Activated CD4-positive, alpha-beta T cell treated with anti-CD3 and anti-CD28 coated beads, Interleukin-2, Interleukin-6, amounts not matched to agents 100 ng/mL and 50 ng/mL, durations not matched to agents 16 hours and 8 hours (primary cell): ENCODE data around the gene MN1.

Source experiments
- DNase-seq: peaks from one replicate; pipeline ENCODE4 v3.0.0-alpha.2; 2020

The MN1 gene

DNA sequence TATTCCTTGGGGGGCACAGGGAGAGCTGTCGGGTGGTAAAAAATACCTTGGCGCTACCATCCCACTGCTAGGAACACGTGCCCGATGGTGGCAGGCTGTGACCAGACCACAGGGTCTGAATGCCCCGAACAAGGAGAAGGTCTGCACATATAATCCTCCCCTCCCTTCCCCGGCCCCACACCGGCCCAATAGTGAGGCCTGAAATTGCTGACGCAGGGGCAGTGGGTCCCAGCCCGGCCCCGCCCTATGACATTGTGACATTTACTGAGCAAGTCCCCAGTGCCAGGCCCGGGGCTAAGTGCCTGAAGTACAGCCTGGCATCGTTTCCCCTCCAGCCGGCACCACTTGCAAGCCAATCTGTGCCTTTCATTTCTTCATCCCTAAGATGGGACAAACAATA lies 19.5 kb downstream of the MN1 start:
- DNase-seq, result no peak

DNA sequence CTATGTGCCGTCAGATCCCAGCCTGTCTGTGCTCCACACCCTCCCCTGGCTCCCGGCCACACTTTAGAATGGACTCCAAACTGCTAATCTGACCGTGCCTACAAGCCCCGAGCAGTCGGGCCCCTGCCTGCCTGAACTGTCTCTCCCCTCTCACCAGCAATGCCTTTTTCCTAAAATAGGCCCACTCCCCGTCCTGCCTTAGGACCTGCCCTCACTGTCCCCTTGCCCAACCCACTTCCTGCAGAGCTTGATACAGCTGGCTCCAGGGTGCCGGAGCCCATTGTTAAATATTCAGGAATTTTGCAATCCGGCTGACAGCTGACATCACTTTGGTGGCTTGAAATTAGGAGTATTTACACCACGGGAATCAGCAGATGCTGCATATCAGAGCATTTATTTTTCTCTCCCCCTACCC lies 21.4 kb downstream of the MN1 start:
- DNase-seq, result no peak

DNA sequence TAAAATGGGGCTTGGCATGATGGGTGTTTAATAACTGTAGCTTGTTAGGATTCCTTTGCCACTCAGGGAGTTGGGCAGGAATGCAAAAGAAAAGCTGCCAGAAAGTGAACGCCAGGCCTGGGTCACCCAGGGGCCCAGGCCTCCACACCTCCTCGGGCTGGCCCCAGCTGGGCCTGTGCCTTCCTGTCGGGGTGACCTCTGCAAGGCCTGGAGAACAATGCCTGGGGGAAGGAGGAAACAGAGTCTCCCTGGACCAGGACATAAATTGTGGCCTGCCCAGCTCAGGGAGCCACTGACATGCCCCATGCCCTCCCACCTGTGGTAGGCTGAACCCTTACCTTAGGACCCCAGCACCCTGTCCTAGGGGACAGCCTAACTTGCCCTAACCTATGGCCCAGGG lies 21.9 kb downstream of the MN1 start:
- DNase-seq, result no peak

DNA sequence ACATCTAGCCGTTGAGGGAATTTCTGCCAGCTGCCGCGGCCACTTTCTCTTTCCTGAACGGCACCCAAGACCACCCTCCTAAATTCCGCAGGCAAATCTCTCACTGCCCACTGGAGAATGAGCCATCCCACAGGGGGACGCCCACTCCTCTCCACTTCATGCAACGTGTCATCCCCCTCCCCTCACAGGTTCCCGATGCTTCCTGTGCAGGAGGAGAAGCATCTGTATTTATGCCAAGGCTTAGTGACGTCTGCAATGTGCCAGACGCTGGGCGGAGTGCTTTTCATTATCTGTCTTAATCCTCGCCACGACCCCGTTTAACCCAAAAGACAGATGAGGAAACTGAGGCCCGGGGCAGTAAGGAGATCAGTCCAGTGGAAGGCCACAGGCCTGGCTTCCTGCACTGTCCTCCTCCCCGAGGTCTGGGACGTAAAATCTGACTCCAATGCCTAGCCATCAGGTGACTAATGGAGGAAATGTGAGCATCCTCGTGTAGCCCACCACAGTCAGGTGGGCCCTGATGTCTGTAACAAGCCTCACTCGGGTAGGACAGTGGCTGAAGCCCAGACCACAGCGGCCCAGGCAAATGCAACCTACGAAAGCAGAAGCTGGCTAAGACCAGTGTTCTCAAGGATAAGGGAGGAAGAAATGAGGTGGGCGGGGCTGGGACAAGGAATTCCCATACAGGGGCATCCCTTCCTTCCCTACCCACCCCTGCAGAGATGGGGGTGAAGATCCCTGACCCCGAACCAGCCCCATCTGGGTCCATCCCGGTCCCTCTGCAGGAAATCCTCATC lies 23.1 kb downstream of the MN1 start:
- DNase-seq, result no peak

DNA sequence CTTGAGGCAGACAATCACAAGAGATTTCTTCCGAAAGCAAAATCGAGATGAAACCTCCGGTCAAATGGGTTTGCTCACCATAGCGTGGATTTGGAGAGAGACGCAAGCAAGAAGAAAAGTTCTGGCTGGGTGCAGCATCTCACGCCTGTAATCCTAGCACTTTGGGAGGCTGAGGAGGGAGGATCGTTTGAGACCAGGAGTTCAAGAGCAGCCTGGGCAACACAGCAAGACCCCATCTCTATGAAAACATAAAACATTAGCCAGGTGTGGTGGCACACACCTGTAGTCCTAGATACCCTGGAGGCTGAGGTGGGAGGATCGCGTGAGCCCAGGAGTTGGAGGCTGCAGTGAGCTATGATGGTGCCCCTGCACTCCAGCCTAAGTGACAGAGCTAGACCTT lies 24.4 kb downstream of the MN1 start:
- DNase-seq, result no peak

DNA sequence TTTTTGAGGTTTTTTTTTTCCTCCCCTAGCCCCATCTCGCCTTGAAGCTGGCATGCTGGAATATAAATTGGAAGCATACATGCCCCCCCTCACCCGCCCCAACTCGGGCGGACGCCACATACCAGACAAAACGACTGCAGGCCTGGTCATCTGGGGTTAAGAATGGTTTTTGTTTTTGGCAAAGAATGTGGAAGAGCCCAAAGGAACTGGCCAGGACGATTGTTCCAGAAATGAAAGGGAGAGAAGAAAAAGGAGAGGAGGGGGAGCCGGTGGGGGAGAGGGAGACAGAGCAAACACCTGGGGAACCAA lies 25.0 kb downstream of the MN1 start:
- no peak for DNase-seq

DNA sequence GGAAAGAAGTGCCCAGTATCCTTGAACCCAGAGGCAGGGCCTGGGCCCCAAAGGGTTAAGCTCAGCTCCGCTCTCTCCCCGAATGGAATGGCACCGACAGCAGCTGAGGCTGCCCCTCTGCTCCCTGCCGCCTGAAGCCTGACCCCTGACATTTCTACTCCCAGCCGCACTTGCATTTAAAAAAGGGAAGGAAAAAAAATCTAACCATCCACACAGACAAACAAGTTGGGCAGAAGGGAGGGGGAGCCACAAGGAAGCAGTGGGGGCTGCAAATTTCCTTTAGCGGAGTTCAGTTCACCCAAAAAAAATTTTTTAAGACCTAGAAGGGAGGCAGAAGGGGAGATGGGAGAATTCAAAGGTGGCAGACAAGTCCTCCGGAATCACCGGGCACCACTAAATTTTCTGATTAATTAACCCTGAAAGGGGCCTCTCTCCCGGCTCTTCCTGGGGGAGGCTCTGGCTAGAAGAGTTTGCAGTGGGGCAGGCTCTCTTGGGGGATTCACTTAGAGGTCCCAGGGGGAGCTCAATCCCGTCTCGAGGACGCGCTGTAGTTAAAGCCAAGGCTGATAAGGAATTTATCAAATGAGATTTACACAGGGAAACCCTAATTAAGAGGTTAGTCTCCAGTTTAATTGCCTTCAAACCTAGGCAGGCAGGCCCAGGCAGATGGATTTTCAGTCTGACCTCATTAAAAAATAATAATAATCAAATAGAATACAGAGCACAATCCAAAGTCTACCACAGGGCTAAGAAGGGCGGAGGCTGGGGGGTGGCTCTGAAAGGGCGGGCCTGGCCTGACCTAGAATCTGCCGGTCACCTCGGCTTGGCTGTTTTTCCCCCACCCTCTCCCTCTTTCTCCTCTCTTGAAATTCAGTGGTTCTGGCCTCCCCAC lies 25.6 kb downstream of the MN1 start:
- DNase-seq, result no peak

DNA sequence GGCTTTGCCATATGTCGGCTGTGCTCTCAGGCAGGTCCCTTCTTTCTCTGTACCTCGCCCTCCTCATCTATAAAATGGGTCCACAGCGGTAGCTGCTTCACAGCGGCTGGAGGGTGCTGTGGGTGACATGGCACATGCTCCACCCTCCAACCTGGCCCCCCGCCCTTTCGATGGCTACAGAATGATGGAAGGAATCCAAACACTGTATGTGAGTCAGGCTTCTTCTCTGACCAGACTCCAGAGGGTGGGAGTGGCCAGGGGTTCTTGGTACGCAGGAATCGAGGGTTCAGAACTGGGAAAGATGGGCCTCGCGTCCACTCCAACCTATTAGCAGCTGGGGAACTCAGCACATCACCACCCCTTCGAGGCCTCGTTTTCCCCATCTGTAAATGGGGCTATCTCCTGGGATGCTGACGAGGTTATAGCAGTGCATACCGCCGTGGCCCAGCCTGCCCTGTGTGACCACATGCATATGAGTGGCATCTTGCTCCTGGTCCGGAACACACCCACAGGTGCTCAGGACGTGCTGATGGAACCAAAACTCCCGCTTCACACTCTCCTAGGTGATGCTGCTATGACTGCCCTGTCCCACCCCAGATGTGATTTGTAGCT lies 26.4 kb downstream of the MN1 start:
- no peak for DNase-seq

DNA sequence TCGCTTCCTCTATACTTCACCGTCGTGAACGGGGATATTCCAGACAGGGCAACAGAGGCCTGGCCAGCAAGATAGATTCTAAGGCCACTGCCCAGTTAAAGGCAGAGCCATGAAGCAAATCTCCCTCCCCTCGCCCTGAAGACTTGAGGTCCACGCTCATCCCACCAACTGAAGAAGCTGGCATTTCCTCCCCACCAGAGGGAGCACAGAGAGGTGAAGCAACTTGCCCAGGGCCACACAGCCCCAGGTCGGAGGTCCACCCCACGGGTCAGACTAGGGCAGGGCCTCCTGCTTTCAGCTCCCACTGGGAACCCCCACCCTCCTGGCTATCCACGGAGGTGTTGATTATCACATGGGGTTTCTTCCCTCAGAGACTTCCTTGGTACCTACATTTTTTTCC lies 27.4 kb downstream of the MN1 start:
- DNase-seq, result no peak

DNA sequence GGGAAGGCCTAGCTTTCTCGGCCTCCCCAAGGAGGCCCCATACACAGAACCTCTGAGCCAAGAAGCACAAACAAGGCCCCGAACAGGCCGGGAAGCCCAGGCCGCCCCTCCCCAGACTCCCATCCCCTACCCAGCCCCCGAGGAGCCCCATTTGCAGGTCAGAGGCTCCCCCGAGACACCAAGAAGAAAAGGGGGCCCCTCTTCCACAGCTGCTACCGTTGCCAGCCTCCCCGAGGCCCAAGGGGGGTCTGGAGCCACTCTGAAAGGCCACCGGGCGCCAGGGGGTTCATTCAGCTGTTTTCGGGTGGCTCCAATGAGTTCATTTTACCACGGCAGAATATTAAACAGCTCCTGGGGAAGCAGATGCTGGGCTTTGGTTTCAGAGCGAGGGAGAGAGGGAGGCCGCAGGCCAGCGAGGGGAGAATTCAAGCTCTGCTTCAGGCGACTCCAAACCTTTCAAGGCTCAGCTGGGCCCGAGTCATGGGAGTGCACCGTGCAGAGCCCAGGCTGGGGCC lies 28.5 kb downstream of the MN1 start:
- DNase-seq, result no peak

DNA sequence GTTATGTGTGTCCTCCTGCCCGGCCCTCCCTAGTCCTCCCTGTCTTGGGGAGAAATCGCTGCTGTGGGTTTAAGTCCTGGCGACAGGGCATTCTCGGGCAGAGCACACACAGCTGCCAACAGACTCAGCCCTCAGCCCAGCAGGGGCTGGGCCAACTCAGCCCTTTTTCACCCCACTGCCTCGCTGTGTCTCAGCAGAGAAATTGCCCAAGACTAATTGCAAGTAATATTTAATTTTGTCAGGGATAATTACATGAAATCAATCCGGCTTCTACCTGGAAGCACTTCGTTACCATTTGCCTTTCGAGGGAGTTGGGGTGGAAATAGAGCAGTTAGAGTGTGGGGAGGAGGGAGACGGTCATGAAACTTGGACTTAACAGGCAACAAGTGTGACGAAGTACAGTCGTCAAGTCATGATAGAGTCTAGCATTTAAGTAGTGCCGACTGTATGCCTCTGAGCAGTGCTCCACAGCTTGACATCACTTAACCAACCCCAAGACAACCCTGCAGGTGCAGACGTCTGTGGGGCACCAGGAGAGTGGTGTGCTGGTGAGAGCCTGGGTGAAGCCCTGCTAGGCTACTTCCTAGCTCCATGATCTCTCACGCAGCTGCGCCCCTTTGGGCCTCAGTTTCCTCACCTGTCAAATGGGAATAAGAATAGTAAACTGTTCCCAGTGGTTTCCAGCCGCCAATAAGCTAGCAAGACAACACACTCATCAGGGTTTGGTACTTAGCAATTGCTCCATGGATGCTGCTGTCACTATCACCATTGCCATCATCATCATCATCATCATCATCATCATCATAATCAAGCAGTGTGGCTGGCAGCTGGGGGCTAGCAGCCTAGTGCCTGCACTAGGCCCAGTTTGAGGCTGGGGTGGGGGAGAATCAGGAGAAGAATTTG lies 29.2 kb downstream of the MN1 start:
- DNase-seq, result no peak

DNA sequence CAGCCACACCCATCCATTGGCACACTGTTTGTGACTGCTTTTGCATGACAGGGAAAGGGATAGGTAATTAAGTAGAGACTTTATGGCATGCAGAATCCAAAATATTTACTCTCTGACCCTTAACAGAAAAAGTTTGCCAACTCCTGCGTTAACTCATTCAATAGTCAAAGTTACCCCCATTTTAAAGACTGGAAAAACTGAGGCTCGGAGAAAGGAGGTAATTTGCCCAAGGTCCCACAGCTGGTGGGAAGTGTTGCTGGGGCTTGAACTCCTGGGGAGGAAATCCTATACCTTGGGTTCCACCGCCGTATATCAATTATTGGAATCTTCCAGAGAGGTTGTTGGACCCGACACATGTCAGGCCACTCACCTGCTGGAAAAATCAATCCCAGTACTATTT lies 29.9 kb downstream of the MN1 start:
- no peak for DNase-seq

DNA sequence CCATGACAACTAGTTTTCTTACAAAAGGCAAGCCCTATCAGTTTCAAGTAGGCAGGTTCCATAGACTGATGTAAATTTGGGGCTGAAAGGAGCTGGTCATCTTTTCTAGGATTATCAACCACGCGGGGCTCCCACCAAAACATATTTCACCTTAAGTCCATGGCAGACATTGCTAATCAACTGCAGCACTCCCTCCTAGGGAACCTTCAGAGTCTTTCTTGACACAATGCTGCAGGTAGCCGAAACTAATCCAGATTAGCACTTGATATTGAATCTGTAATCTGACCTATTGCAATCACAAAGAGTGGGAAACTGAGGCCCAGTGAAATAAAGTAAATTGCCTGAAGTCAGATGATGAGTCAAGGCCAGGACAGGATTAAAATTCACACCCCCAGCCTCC lies 32.5 kb downstream of the MN1 start:
- DNase-seq, result no peak

DNA sequence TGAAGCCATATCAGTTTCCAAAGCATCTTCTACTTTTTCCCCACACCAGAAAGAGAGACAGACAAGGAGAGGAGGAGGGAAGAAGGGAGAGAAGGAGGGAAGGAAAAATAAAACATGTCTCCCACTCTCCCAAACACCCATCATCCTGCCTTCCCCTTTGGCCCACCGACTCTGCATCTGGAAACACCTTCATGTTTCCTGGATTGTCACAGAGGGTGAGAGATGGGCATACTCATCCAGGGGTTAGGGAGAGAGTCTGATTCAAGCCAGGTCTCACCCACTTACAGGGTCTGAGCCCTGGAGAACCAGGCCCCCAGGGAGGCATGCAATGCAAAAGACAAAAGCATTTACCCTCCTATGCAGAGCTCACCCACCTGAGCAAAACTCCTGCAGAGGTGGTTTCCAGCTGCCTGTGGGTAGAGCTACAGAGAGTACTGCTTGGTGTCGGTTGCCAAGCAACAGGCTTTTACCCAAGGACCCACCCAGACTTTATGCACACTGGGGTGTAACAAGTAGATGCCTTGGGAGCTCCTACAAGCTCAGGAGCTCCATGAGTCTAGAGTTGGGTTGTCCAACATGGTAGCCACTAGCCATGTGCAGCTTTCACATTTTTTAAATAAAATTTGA lies 33.4 kb downstream of the MN1 start:
- DNase-seq, result no peak

DNA sequence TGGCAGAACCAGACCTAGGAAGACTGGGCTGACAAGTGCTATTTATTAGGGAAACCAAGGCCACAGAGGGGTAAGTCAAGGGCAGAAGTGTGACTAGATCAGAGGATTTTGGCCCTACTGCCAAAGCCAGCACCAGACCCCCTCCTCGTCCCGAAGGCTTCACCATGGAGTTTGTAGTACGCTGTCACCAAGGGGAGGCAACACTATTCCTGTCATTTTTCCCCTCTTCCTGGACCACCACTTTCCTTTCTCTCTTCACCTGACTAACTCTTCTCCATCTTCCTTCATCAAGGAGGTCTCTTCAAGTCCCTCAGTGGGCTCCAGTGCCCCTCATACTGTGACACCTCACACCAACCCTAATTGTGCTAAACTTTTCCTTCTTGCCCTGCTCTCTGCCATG lies 34.9 kb downstream of the MN1 start:
- DNase-seq, result no peak

DNA sequence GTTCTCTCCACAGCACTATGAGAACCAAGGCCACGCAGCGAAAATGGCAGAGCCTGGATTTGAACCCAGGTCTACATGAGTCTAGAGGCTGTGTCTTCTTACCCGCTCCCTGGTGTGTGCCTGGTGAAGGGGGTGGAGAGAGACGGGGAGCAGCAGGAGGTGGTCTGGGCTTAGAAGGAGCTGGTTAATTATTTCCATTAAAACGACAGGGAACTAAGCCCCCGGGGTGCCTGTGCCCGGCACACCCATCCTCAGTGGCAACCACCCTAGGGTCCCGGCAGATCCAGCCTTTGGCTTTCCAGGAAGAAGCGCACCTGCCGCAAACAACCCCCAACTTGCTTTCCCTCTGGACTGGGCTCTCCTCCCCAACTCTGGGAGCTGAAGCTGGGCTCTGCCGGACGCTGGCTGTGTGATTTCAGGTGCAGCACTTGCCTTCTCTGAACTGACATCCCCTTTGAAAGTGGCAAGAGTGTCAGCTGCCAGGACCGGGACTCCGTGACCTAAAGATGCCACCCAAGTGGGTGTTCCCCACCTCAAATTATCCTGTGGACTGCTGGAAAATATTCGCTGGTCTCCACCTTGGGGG lies 35.8 kb downstream of the MN1 start:
- no peak for DNase-seq

DNA sequence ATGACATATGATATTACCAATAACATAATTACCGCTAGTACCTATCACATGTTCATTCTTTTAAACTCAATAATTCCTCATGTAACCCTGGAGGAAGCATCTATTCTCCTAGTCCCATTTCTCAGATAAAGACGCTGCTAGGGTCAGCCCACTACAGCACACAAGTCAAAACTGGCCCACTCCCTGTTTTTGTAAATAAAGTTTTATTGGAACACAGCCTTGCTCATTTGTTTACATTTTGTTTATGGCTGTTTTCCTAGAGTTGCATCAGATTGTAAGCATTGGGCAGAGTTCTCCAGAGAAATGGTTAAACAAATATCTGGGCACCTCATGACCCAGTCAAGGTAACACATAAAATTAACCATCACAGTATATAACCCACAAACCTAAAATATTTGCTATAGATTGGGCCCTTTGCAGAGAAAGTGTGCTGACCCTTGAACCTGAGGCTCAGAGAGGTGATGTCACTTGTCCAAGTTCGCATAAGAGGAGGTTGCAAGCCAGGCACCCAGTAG lies 36.8 kb downstream of the MN1 start:
- DNase-seq, result no peak

DNA sequence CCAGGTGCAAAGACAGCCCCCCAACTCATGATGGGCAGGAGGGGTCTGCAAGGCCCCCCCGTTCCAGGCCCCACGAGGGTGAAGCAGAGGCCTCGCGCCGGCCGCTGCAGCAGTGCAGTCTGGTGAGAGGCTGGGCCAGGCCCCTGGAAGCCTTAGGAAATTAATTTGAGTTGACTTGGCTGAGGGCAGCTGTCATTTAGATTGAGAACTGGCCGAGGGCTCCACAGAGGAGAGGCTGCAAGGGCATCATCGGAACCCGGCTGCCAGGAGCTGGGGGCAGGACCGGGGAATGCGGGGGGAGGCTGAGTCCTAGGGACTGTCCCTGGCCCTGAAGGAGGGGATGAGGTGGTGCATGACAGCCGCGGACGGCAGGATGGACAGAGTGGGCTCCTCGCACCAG lies 39.9 kb downstream of the MN1 start:
- no peak for DNase-seq

DNA sequence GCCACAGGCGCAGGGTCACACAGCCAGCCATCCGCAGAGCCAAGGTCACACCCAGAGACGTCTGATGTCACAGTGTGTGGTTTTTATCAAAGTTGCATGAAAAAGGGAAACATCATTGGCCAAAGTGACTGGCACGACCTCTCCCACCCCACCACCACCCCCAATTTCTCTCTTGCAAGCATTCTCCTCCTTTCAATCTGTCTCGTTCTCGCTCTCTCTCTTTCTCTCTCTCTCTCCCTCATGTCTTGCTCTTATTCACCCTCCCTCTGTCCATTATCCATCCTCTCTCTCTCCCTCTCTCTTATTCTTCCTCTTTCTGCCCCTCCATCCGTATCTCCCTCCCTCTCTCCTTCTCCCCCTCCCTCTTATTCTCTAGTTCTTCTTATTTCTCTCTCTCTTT lies 40.6 kb downstream of the MN1 start:
- no peak for DNase-seq

DNA sequence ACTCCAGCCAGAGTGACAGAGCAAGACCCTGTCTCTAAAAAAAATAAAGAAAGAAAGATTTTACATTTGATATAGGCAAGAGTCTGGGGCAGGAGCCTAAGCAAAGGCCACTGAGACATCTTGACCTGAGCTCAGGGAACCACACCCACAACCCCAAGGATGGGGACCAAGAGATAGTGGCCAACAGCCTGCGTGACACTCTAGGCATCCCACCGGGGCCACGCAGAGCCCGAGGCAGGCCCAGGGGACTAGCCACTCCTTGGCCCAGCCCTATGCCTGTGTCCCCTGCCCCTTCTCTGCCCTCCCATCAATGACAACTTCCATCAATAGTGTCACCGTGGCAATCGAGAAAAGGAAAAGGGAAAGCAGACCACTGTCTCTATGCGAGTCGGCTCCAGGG lies 41.1 kb downstream of the MN1 start:
- DNase-seq, result no peak

DNA sequence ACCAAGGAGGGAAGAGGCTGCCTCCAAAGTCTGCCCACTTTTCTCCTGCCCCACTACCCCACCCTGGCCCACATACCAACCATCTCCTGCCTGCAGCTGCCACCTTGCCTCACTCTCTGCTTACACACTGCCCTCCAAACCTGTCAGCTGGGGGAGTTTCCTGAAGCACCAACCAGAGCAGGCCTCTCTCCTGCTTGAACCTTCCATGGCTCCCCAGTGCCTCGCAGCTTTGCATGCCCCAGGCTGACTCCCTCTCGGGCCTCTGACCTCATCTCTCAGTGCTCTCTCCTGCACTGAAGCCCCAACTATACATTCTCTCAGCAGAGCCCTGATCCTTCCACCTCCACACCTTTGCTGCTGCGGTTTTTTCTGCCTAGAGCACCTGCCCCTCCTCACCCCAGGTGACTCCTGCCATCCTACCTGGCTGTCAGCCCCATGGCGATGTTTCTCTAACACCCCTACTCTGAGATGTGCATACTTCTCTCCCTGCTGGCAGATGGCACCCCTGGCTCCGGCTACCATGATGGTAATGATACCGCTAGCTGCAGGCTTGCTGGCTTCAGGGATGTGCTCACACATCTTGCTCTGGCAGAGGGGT lies 43.5 kb downstream of the MN1 start:
- no peak for DNase-seq
